ENCODE data around the gene MEF2C. TPM values are rescaled to one million over a fixed set of nuclear protein-coding genes. Genes with fewer than 3 reads are reported as not detected.

MEF2C gene
- total RNA-seq, 1 donor from 2014 or later = 0.26 TPM

GRCh38 chr5:88831816-88832215 lies 51.2 kb downstream of the MEF2C start:
- Mint-ChIP-seq H3K36me3 (no peaks in the 10 kb centered on the region), H3K4me1 (peaks cover 10% of the 10 kb centered on the region), H3K4me3 (no peak overlapping the region)

GRCh38 chr5:88830567-88830966 lies 52.4 kb downstream of the MEF2C start:
- TF ChIP-seq, protein P1, sequence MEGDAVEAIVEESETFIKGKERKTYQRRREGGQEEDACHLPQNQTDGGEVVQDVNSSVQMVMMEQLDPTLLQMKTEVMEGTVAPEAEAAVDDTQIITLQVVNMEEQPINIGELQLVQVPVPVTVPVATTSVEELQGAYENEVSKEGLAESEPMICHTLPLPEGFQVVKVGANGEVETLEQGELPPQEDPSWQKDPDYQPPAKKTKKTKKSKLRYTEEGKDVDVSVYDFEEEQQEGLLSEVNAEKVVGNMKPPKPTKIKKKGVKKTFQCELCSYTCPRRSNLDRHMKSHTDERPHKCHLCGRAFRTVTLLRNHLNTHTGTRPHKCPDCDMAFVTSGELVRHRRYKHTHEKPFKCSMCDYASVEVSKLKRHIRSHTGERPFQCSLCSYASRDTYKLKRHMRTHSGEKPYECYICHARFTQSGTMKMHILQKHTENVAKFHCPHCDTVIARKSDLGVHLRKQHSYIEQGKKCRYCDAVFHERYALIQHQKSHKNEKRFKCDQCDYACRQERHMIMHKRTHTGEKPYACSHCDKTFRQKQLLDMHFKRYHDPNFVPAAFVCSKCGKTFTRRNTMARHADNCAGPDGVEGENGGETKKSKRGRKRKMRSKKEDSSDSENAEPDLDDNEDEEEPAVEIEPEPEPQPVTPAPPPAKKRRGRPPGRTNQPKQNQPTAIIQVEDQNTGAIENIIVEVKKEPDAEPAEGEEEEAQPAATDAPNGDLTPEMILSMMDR (IDR thresholded peaks at IDR 0.05) = no peak
- TF ChIP-seq EZH2phosphoT487 (IDR thresholded peaks at IDR 0.05) (no peak), EZH2 (IDR thresholded peaks at IDR 0.05) (no peak)
- Histone ChIP-seq H3K36me3 (no peaks in the 10 kb centered on the region), H3K4me1 (no peaks in the 10 kb centered on the region), H3K27me3 (no peaks in the 10 kb centered on the region), H3K27ac (no peak overlapping the region), H3K4me3 (no peak overlapping the region), H3K4me2 (no peak overlapping the region), H2AFZ (replicated peaks) (no peak overlapping the region), H3K9me3 (ENCODE audit: low read depth) (no peaks in the 10 kb centered on the region), H4K20me1 (ENCODE audit: low read depth) (no peaks in the 10 kb centered on the region), H3K9ac (no peak overlapping the region), H3F3A (ENCODE audit: low read depth) (no peaks in the 10 kb centered on the region), H3K79me2 (ENCODE audit: low read depth) (no peaks in the 10 kb centered on the region)
- Mint-ChIP-seq H3K27me3 (ENCODE audit: insufficient read depth, low read depth) (no peaks in the 10 kb centered on the region), H3K4me3 (no peak overlapping the region), H3K9me3 (no peaks in the 10 kb centered on the region), H3K27ac (no peak overlapping the region), H3K36me3 (no peaks in the 10 kb centered on the region), H3K4me1 (peaks cover 11% of the 10 kb centered on the region)
- no peak for DNase-seq (ENCODE audit: low spot score)

More at GRCh38 chr5:88831816-88832215, 51.2 kb downstream of the MEF2C start:
- Histone ChIP-seq H3K36me3 (no peaks in the 10 kb centered on the region), H3K9me3 (ENCODE audit: low read depth) (no peaks in the 10 kb centered on the region), H2AFZ (replicated peaks) (no peak overlapping the region), H3K27ac (no peak overlapping the region), H4K20me1 (ENCODE audit: low read depth) (no peaks in the 10 kb centered on the region), H3K4me2 (no peak overlapping the region), H3K4me1 (peaks cover 8% of the 10 kb centered on the region), H3K4me3 (no peak overlapping the region), H3F3A (ENCODE audit: low read depth) (no peaks in the 10 kb centered on the region), H3K27me3 (no peaks in the 10 kb centered on the region), H3K9ac (no peak overlapping the region), H3K79me2 (ENCODE audit: low read depth) (no peaks in the 10 kb centered on the region)
- TF ChIP-seq, protein P1 (IDR thresholded peaks at IDR 0.05) = no peak
- TF ChIP-seq EZH2phosphoT487 (IDR thresholded peaks at IDR 0.05) (no peak), EZH2 (IDR thresholded peaks at IDR 0.05) (no peak)
- H3K27me3 Mint-ChIP-seq (ENCODE audit: insufficient read depth, low read depth) = no peaks in the 10 kb centered on the region
- no peaks in the 10 kb centered on the region for H3K9me3 Mint-ChIP-seq
- no peak for DNase-seq (ENCODE audit: low spot score)
- no peak overlapping the region for H3K27ac Mint-ChIP-seq

GRCh38 chr5:88829775-88830174 lies 53.2 kb downstream of the MEF2C start:
- H3K27ac Mint-ChIP-seq = no peak overlapping the region
- no peaks in the 10 kb centered on the region for H3K79me2 ChIP-seq (ENCODE audit: low read depth)
- no peaks in the 10 kb centered on the region for H3F3A ChIP-seq (ENCODE audit: low read depth)
- TF ChIP-seq EZH2 (IDR thresholded peaks at IDR 0.05) = no peak
- no peaks in the 10 kb centered on the region for H3K4me1 ChIP-seq
- no peaks in the 10 kb centered on the region for H3K9me3 Mint-ChIP-seq
- H3K27me3 Mint-ChIP-seq (ENCODE audit: insufficient read depth, low read depth) = no peaks in the 10 kb centered on the region
- no peak overlapping the region for H3K9ac ChIP-seq
- H4K20me1 ChIP-seq (ENCODE audit: low read depth) = no peaks in the 10 kb centered on the region
- no peaks in the 10 kb centered on the region for H3K27me3 ChIP-seq
- H3K36me3 Mint-ChIP-seq = no peaks in the 10 kb centered on the region
- H3K4me3 ChIP-seq = no peak overlapping the region
- H3K9me3 ChIP-seq (ENCODE audit: low read depth) = no peaks in the 10 kb centered on the region
- no peak for DNase-seq (ENCODE audit: low spot score)
- H3K4me2 ChIP-seq = no peak overlapping the region
- H3K4me1 Mint-ChIP-seq = peaks cover 14% of the 10 kb centered on the region
- H2AFZ ChIP-seq (replicated peaks) = no peak overlapping the region
- H3K36me3 ChIP-seq = no peaks in the 10 kb centered on the region
- H3K27ac ChIP-seq = no peak overlapping the region
- no peak overlapping the region for H3K4me3 Mint-ChIP-seq

- Histone ChIP-seq H3K27me3 (no peaks in the 10 kb centered on the region), H3K27ac (no peak overlapping the region), H3K4me2 (no peak overlapping the region), H2AFZ (replicated peaks) (peak overlapping the region; percentile 84), H4K20me1 (ENCODE audit: low read depth) (no peaks in the 10 kb centered on the region), H3K4me1 (no peaks in the 10 kb centered on the region), H3K79me2 (ENCODE audit: low read depth) (no peaks in the 10 kb centered on the region), H3K36me3 (no peaks in the 10 kb centered on the region), H3F3A (ENCODE audit: low read depth) (no peaks in the 10 kb centered on the region), H3K4me3 (no peak overlapping the region), H3K9me3 (ENCODE audit: low read depth) (no peaks in the 10 kb centered on the region), H3K9ac (no peak overlapping the region)
- Mint-ChIP-seq H3K4me1 (peaks cover 14% of the 10 kb centered on the region), H3K4me3 (no peak overlapping the region), H3K27ac (no peak overlapping the region), H3K9me3 (no peaks in the 10 kb centered on the region), H3K27me3 (ENCODE audit: insufficient read depth, low read depth) (no peaks in the 10 kb centered on the region), H3K36me3 (no peaks in the 10 kb centered on the region)
- DNase-seq (ENCODE audit: low spot score) = no peak
- TF ChIP-seq EZH2 (IDR thresholded peaks at IDR 0.05) = no peak
- TF ChIP-seq, protein P1 (IDR thresholded peaks at IDR 0.05) = peak; percentile 37
These were observed 53.9 kb downstream of the MEF2C start for GRCh38 chr5:88829054-88829453.
